Sigmoid colon (tissue), 4 donors: ENCODE results near the gene OTUB2.

Source experiments
- CTCF ChIP-seq, 4 experiments: fragments of 450-650 bp in 3 of 4; fragments of 200-600 bp in 1 of 4; IDR thresholded peaks; one replicate each; pipeline ENCODE4 v1.5.1; 2016 to 2019; ENCODE audit warnings: antibody characterized with exemption in 4 of 4, mild to moderate bottlenecking in 3 of 4, moderate library complexity in 2 of 4
- POLR2A ChIP-seq, 2 donors: fragments of 450-650 bp; IDR thresholded peaks; one replicate each; pipeline ENCODE4 v1.6.1; 2016; ENCODE audit warnings: antibody characterized with exemption in 2 of 2, mild to moderate bottlenecking in 2 of 2, moderate library complexity in 2 of 2
- POLR2AphosphoS5 ChIP-seq, 4 donors: sonication (generic); formaldehyde crosslinking; IDR thresholded peaks; one replicate each; pipeline ENCODE4 v1.6.1; 2017; ENCODE audit warnings: antibody characterized with exemption in 4 of 4

DNA sequence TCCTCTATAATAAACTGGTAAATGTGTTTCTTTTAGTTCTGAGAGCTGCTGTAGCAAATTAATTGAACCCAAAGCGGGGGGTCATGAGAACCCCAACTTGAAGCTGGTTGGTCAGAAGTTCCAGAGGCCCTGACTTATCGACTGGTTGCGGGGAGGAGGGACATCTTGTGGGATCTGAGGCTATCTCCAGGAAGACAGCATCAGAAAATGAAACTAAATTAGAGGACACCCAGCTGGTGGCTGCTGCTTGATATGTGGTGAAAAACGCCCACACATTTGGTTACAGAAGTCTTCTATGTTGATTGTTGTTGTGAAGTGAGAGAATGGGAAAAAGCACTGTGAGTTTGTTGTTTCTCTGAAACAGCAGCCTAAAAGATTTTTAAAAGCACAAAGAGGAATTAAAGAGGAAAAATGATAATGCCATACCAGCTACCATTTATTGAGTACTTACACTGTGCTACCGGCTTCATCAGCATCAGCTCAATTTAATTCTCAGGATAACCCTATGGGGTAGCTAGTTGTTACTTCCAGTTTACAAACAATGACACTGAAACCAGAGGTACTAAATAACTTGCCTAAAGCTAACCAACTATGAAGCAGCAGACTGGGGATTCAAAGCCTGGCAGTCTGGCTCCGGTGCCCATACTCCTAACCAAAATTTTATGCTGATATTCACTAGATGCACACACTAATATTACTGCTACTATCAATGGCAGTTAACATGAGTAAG, 30.6 kb downstream of the OTUB2 start:
- TF ChIP-seq CTCF (IDR thresholded peaks at IDR 0.05) (no peak), POLR2A (IDR thresholded peaks at IDR 0.05) (no peak), POLR2AphosphoS5 (IDR thresholded peaks at IDR 0.05) (no peak)
